Brain microvascular endothelial cell (primary cell): ENCODE results near the gene RALGPS1.

Source experiments
- DNase-seq: peaks from one replicate; pipeline ENCODE4 v3.0.0-alpha.2; 2020
- H3K27ac ChIP-seq: fragments of 250-450 bp; sonication (Bioruptor Pico); 2 replicates; pipeline ENCODE4 v1.5.1; 2020; ENCODE audit warnings: mild to moderate bottlenecking, moderate library complexity
- H3K27me3 ChIP-seq: fragments of 250-450 bp; sonication (Bioruptor Pico); replicated peaks from 2 replicates; pipeline ENCODE4 v1.5.1; 2020; ENCODE audit warnings: mild to moderate bottlenecking
- H3K36me3 ChIP-seq: fragments of 250-450 bp; sonication (Bioruptor Pico); replicated peaks from 2 replicates; pipeline ENCODE4 v1.5.1; 2020; ENCODE audit warnings: mild to moderate bottlenecking
- H3K4me3 ChIP-seq: 2 replicates; pipeline ENCODE4 v1.5.1; 2011; ENCODE audit warnings: low read depth, mild to moderate bottlenecking, control low read depth, low read length, moderate library complexity
- CTCF ChIP-seq: IDR thresholded peaks from 2 replicates; pipeline ENCODE4 v1.5.1; 2011; ENCODE audit warnings: low read depth, mild to moderate bottlenecking, moderate library complexity, low read length, control low read depth, inconsistent platforms; ENCODE audit errors: missing control alignments
- in situ Hi-C: cut with HindIII; loops from 2 replicates; pipeline ENCODE4 v1.10.0; 2017; ENCODE audit warnings: low sequenced_read_pairs, low pct_ligation_motif_present

Gene RALGPS1

GRCh38 chr9:126883636-126884035 lies 30.9 kb upstream of the RALGPS1 start:
- TF ChIP-seq CTCF: no peak
- DNase-seq: no peak
- no peak overlapping the region for H3K4me3 ChIP-seq
- in situ Hi-C loops: no loop called here
- no peaks in the 10 kb centered on the region for H3K27me3 ChIP-seq
- peaks cover 18% of the 10 kb centered on the region for H3K36me3 ChIP-seq
- H3K27ac ChIP-seq: no peak overlapping the region

GRCh38 chr9:126885131-126885641 lies 29.4 kb upstream of the RALGPS1 start:
- no peaks in the 10 kb centered on the region for H3K27me3 ChIP-seq
- TF ChIP-seq CTCF: no peak
- no peak overlapping the region for H3K4me3 ChIP-seq
- DNase-seq: no peak
- H3K36me3 ChIP-seq: peaks cover 9% of the 10 kb centered on the region
- in situ Hi-C loops: no loop called here
- no peak overlapping the region for H3K27ac ChIP-seq

- in situ Hi-C loops: no loop called here
- TF ChIP-seq CTCF: no peak
- Histone ChIP-seq H3K27me3 (no peaks in the 10 kb centered on the region), H3K36me3 (no peaks in the 10 kb centered on the region), H3K4me3 (no peak overlapping the region), H3K27ac (no peak overlapping the region)
- no peak for DNase-seq
Measured at GRCh38 chr9:126886034-126886822, 28.4 kb upstream of the RALGPS1 start.

- no peak for DNase-seq
- H3K27ac ChIP-seq: no peak overlapping the region
- H3K36me3 ChIP-seq: no peaks in the 10 kb centered on the region
- in situ Hi-C loops: no loop called here
- H3K4me3 ChIP-seq: no peak overlapping the region
- no peak for TF ChIP-seq CTCF
- no peaks in the 10 kb centered on the region for H3K27me3 ChIP-seq
Measured at GRCh38 chr9:126886897-126887296, 27.7 kb upstream of the RALGPS1 start.

GRCh38 chr9:126891676-126892075 lies 22.9 kb upstream of the RALGPS1 start:
- DNase-seq: no peak
- Histone ChIP-seq H3K4me3 (no peak overlapping the region), H3K36me3 (no peaks in the 10 kb centered on the region), H3K27me3 (no peaks in the 10 kb centered on the region), H3K27ac (no peak overlapping the region)
- in situ Hi-C loops: no loop called here
- no peak for TF ChIP-seq CTCF

- no peaks in the 10 kb centered on the region for H3K27me3 ChIP-seq
- no peaks in the 10 kb centered on the region for H3K36me3 ChIP-seq
- peak; percentile 36 for TF ChIP-seq CTCF
- in situ Hi-C loops: no loop called here
- H3K4me3 ChIP-seq: no peak overlapping the region
- DNase-seq: no peak
- no peak overlapping the region for H3K27ac ChIP-seq
Measured at GRCh38 chr9:126893079-126893478, 21.5 kb upstream of the RALGPS1 start.
